Tibial nerve (tissue), 4 donors: ENCODE results near the gene EIF1AD.

Experiments
- CTCF ChIP-seq, 5 experiments: fragments of 200-600 bp in 3 of 5; fragments of 450-650 bp in 2 of 5; sonication (generic) in 3 of 5; IDR thresholded peaks; one replicate each; pipeline ENCODE4 v1.5.1; 2016 to 2019; ENCODE audit warnings: antibody characterized with exemption in 5 of 5, mild to moderate bottlenecking in 3 of 5, moderate library complexity in 2 of 5
- EP300 ChIP-seq, 2 donors: sonication (generic); formaldehyde crosslinking; IDR thresholded peaks; one replicate each; pipeline ENCODE4 v1.6.1; 2017; ENCODE audit warnings: antibody characterized with exemption in 2 of 2, mild to moderate bottlenecking in 1 of 2
- POLR2A ChIP-seq, 2 donors: fragments of 450-650 bp; IDR thresholded peaks; one replicate each; pipeline ENCODE4 v1.6.1; 2017; ENCODE audit warnings: antibody characterized with exemption in 2 of 2, mild to moderate bottlenecking in 2 of 2, moderate library complexity in 2 of 2

DNA sequence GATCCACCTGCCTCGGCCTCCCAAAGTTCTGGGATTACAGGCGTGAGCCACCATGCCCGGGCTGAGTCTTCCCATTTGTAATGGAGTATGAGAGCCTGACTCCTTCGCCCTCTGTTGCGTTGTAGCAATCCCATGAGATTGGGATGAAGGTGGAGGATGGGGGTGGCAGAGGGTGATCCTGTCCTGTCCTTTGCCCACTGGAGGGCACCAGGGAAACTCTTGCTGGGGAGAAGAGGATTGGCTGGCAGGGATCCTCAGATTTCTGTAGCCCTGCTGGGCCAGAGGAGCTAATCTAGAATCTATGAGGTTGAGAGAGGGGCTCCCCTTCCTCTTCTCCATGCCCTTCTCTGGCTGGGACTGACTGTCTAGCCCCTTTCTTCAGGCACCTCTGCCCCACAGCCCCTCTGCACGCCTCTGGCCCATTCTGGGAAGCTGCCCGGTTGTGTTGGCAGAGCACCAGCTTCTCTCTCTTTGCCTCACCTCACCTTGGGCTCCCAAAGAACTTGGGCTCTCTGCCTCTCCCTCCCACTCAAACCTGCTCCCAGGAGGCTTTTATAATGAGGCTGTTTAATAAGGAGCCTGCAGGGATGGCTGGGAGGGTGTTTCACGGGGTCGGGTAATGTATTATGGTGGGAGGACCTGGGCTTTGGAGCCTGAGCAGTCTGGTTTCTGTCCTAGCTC is 33.8 kb upstream of the EIF1AD start:
- TF ChIP-seq EP300 (IDR thresholded peaks at IDR 0.05) (no peak), CTCF (IDR thresholded peaks at IDR 0.05) (no peak), POLR2A (IDR thresholded peaks at IDR 0.05) (no peak)
